Measurements from ENCODE around the gene SZT2. TPM values are rescaled to one million over a fixed set of nuclear protein-coding genes. Genes with fewer than 3 reads are reported as not detected.
"Not testable (repeated sequence)": the region's sequence is repeated elsewhere in the genome, so short reads cannot be mapped to it uniquely, and the experiment has no call there.

Gene SZT2
- total RNA-seq, 1 donor from 2014 or later = 11.0 TPM

DNA sequence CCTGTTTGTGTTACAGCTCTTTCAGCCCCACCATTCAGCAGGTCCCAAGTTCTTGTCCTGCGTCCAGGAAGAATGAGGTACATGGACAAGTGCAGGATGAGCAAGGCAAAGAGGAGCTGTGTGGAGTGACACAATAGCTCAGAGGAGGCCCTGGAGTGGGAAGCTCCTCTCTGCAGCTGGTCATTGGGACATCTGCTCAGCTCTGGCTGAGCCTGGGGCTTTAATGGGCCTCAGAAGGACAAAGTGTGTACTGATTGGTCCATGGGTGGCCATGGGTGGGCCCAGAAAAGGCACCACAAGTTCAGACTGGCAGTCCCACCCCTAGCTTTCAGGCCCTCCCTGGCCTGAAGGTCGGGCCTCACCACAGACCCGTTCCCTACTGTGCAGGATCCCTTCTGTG is 78.7 kb downstream of the SZT2 start:
- H3K9ac ChIP-seq = no peak overlapping the region
- no peaks in the 10 kb centered on the region for H3K36me3 Mint-ChIP-seq
- no peaks in the 10 kb centered on the region for H3K9me3 ChIP-seq (ENCODE audit: low read depth)
- H3K4me1 ChIP-seq = no peaks in the 10 kb centered on the region
- DNase-seq (ENCODE audit: low spot score) = no peak
- H4K20me1 ChIP-seq (ENCODE audit: low read depth) = no peaks in the 10 kb centered on the region
- no peaks in the 10 kb centered on the region for H3F3A ChIP-seq (ENCODE audit: low read depth)
- H3K27ac ChIP-seq = no peak overlapping the region
- no peak overlapping the region for H2AFZ ChIP-seq (replicated peaks)
- peaks cover 11% of the 10 kb centered on the region for H3K4me1 Mint-ChIP-seq
- H3K4me3 ChIP-seq = no peak overlapping the region
- no peaks in the 10 kb centered on the region for H3K36me3 ChIP-seq
- no peak overlapping the region for H3K27ac Mint-ChIP-seq
- H3K27me3 ChIP-seq = no peaks in the 10 kb centered on the region
- no peak overlapping the region for H3K4me3 Mint-ChIP-seq
- TF ChIP-seq CTCF (IDR thresholded peaks at IDR 0.05) = no peak
- no peak for TF ChIP-seq EZH2phosphoT487 (IDR thresholded peaks at IDR 0.05)
- no peak for TF ChIP-seq EZH2 (IDR thresholded peaks at IDR 0.05)
- no peak overlapping the region for H3K4me2 ChIP-seq
- peaks cover 3% of the 10 kb centered on the region for H3K27me3 Mint-ChIP-seq (ENCODE audit: insufficient read depth, low read depth)
- no peaks in the 10 kb centered on the region for H3K79me2 ChIP-seq (ENCODE audit: low read depth)
- H3K9me3 Mint-ChIP-seq = no peaks in the 10 kb centered on the region

GRCh38 chr1:43469932-43470331 is 80.2 kb downstream of the SZT2 start:
- H3K27me3 Mint-ChIP-seq (ENCODE audit: insufficient read depth, low read depth) = peaks cover 3% of the 10 kb centered on the region
- no peaks in the 10 kb centered on the region for H3K4me1 ChIP-seq
- H3K27ac ChIP-seq = no peak overlapping the region
- no peaks in the 10 kb centered on the region for H3F3A ChIP-seq (ENCODE audit: low read depth)
- no peaks in the 10 kb centered on the region for H3K27me3 ChIP-seq
- no peak overlapping the region for H3K4me3 ChIP-seq
- no peaks in the 10 kb centered on the region for H4K20me1 ChIP-seq (ENCODE audit: low read depth)
- H3K9ac ChIP-seq = no peak overlapping the region
- no peak for DNase-seq (ENCODE audit: low spot score)
- no peak overlapping the region for H3K27ac Mint-ChIP-seq
- no peaks in the 10 kb centered on the region for H3K36me3 ChIP-seq
- H3K9me3 ChIP-seq (ENCODE audit: low read depth) = no peaks in the 10 kb centered on the region
- H3K4me3 Mint-ChIP-seq = no peak overlapping the region
- H3K9me3 Mint-ChIP-seq = no peaks in the 10 kb centered on the region
- H3K36me3 Mint-ChIP-seq = no peaks in the 10 kb centered on the region
- H2AFZ ChIP-seq (replicated peaks) = no peak overlapping the region
- TF ChIP-seq EZH2 (IDR thresholded peaks at IDR 0.05) (no peak), CTCF (IDR thresholded peaks at IDR 0.05) (no peak), EZH2phosphoT487 (IDR thresholded peaks at IDR 0.05) (no peak)
- no peak overlapping the region for H3K4me2 ChIP-seq
- H3K4me1 Mint-ChIP-seq = peaks cover 11% of the 10 kb centered on the region
- no peaks in the 10 kb centered on the region for H3K79me2 ChIP-seq (ENCODE audit: low read depth)

DNA sequence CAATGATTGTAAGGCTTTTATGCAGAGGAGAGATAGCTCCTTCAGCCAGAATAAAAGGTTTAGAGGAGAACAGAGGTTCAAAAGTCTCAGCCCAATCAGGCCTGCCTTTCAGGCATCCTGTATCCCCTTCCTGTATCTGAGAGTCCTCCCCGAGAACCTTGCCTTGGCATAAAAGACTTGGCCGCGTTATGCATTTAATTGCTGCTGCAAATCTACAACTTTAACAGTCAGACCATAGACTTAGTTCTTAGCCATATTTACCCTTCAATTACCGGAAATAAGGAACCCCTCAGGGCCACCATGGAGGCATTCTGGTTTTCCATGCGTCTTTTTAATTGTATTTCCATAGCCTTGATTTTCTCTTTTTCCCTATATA is 82.4 kb downstream of the SZT2 start:
- H3K4me2 ChIP-seq = no peak overlapping the region
- Mint-ChIP-seq H3K27ac (no peak overlapping the region), H3K4me3 (no peak overlapping the region)

DNA sequence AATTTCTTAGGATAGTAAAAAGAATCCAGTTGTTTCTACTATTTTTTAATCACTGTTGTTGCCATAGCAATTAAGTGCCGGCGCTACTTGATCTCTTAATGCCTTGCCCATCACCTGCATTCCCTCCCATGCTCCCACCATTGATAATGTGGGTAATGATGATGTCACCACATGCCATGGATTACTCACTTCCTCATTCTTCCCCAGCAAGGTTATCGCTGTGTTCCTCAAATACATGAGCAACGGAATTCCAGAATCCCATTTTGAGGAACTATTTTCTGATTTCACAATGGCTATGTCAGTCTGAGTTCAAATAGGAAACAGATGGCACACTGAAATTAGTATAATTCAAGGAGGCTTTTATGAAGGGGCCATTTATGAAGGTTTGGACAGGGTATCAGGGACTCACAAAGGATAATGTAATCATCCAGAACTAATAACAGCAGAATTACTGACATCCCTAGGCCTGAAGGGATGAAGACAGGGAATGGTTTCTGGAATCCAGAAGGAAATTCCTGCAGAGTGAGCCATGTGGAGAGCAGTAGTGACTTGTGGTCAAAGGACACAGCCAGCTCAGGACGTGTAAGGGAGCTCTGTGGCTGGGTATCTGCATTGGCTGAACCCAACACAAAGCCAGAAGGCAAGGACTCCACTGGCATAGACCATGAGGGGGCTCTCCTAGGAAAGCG is 82.9 kb downstream of the SZT2 start:
- peak overlapping the region; percentile 40 for H3K27ac Mint-ChIP-seq
- H3K4me1 ChIP-seq; H3F3A ChIP-seq (ENCODE audit: low read depth); H3K4me1 Mint-ChIP-seq; H3K27ac ChIP-seq; H4K20me1 ChIP-seq (ENCODE audit: low read depth); H2AFZ ChIP-seq (replicated peaks); DNase-seq (ENCODE audit: low spot score); H3K27me3 ChIP-seq; H3K4me3 ChIP-seq; H3K9me3 ChIP-seq (ENCODE audit: low read depth); H3K36me3 Mint-ChIP-seq; H3K4me3 Mint-ChIP-seq; H3K4me2 ChIP-seq; H3K9ac ChIP-seq; H3K36me3 ChIP-seq; H3K9me3 Mint-ChIP-seq; H3K27me3 Mint-ChIP-seq (ENCODE audit: insufficient read depth, low read depth); H3K79me2 ChIP-seq (ENCODE audit: low read depth): not testable (repeated sequence)

More for the DNA sequence above, 82.4 kb downstream of the SZT2 start:
- Mint-ChIP-seq H3K9me3 (no peaks in the 10 kb centered on the region), H3K4me1 (peaks cover 7% of the 10 kb centered on the region), H3K36me3 (no peaks in the 10 kb centered on the region), H3K27me3 (ENCODE audit: insufficient read depth, low read depth) (peaks cover 2% of the 10 kb centered on the region)
- Histone ChIP-seq H3K36me3 (no peaks in the 10 kb centered on the region), H2AFZ (replicated peaks) (no peak overlapping the region), H3K9ac (no peak overlapping the region), H3K27me3 (no peaks in the 10 kb centered on the region), H4K20me1 (ENCODE audit: low read depth) (no peaks in the 10 kb centered on the region), H3F3A (ENCODE audit: low read depth) (no peaks in the 10 kb centered on the region), H3K9me3 (ENCODE audit: low read depth) (no peaks in the 10 kb centered on the region), H3K79me2 (ENCODE audit: low read depth) (no peaks in the 10 kb centered on the region), H3K4me1 (no peaks in the 10 kb centered on the region), H3K4me3 (no peak overlapping the region), H3K27ac (no peak overlapping the region)
- DNase-seq (ENCODE audit: low spot score) = no peak
- no peak for TF ChIP-seq CTCF (IDR thresholded peaks at IDR 0.05)
- no peak for TF ChIP-seq EZH2 (IDR thresholded peaks at IDR 0.05)
- TF ChIP-seq EZH2phosphoT487 (IDR thresholded peaks at IDR 0.05) = no peak
